HepG2 (cell line): Measurements from ENCODE around the gene ATP11A. TPM values are rescaled to one million over a fixed set of nuclear protein-coding genes. Genes with fewer than 3 reads are reported as not detected.

Experiments
- ATAC-seq: fragments of 200-7000 bp; cut with Tn5 transposase; 3 replicates; pipeline ENCODE4 v1.9.1; 2020; ENCODE audit warnings: mild to moderate bottlenecking, moderate library complexity
- BruUV-seq: library from RNA; stranded (reverse); fragments of 400-500 nt; replicated peaks from 2 replicates; lab custom pipeline; 2021; lab: Mats Ljungman, UMichigan
- CTCF ChIA-PET: fragments of 300-600 bp; formaldehyde crosslinking; extraction: SDS; loops from one replicate; lab custom pipeline; 2021; ENCODE audit warnings: low total read pairs, inconsistent platforms, low intra/inter-chr PET ratio; lab: Yijun Ruan, JAX
- POLR2A ChIA-PET: fragments of 350-600 bp; sonication (Branson Sonifier 250); formaldehyde crosslinking; loops from one replicate; lab custom pipeline; 2020; ENCODE audit warnings: antibody characterized with exemption, inconsistent platforms; lab: Yijun Ruan, JAX
- DNase-seq: peaks from one replicate; pipeline ENCODE4 v3.0.0-alpha.2; 2015; ENCODE audit warnings: low spot score
- FAIRE-seq: peaks from 3 replicates; lab custom pipeline; 2011; peaks lifted over from hg19 to GRCh38; lab: Jason Lieb, UNC
- H2AFZ ChIP-seq: one replicate; pipeline ENCODE4 v1.6.1; 2011; ENCODE audit warnings: low read length, inconsistent platforms
- H3K27ac ChIP-seq: fragments of 300-600 bp; 3 replicates; pipeline ENCODE4 v1.8.0; 2011; ENCODE audit warnings: mixed run types, mild to moderate bottlenecking, mixed read lengths, low read length, inconsistent platforms; ENCODE audit not compliant: insufficient read depth; ENCODE audit errors: extremely low read length
- H3K27me3 ChIP-seq, 2 experiments: fragments of 200-600 bp in 1 of 2; 2 replicates in 1 of 2; 3 replicates in 1 of 2; pipeline versions ENCODE4 v1.6.0 to v1.8.0; 2011; ENCODE audit warnings: low read length in 2 of 2, mild to moderate bottlenecking in 2 of 2, moderate library complexity in 2 of 2, inconsistent platforms in 1 of 2; ENCODE audit not compliant: insufficient read depth in 2 of 2, control insufficient read depth in 1 of 2
- H3K36me3 ChIP-seq, 2 experiments: fragments of 200-600 bp in 1 of 2; replicated peaks in 1 of 2; 2 replicates in 1 of 2; 3 replicates in 1 of 2; pipeline versions ENCODE4 v1.5.1 to v1.8.0; 2011; ENCODE audit warnings: low read length in 2 of 2, inconsistent platforms in 1 of 2; ENCODE audit not compliant: insufficient read depth in 2 of 2, control insufficient read depth in 1 of 2
- H3K4me1 ChIP-seq: 2 replicates; pipeline ENCODE4 v1.5.1; 2012; ENCODE audit warnings: low read length, inconsistent platforms; ENCODE audit not compliant: insufficient read depth
- H3K4me2 ChIP-seq: 2 replicates; pipeline ENCODE4 v1.6.0; 2011; ENCODE audit warnings: low read depth, low read length, inconsistent platforms
- H3K4me3 ChIP-seq, 3 experiments: fragments of 200-600 bp in 1 of 3; sonication (generic), shearing (Covaris generic) in 1 of 3; replicated peaks in 1 of 3; 2 replicates each; pipeline ENCODE4 v1.5.1; 2011 to 2016; ENCODE audit warnings: low read length in 3 of 3, inconsistent platforms in 2 of 3, low read depth in 2 of 3, mild to moderate bottlenecking in 2 of 3, control low read depth in 1 of 3, mixed read lengths in 1 of 3; ENCODE audit not compliant: insufficient read depth in 1 of 3
- H3K79me2 ChIP-seq: one replicate; pipeline ENCODE4 v1.6.1; 2011; ENCODE audit warnings: low read length, inconsistent platforms; ENCODE audit not compliant: insufficient read depth
- H3K9ac ChIP-seq: 2 replicates; pipeline ENCODE4 v1.6.0; 2011; ENCODE audit warnings: mild to moderate bottlenecking, low read depth, low read length, inconsistent platforms; ENCODE audit not compliant: insufficient read depth
- H3K9me3 ChIP-seq: 2 replicates; pipeline ENCODE4 v1.5.1; 2012; ENCODE audit warnings: mild to moderate bottlenecking, low read length
- H4K20me1 ChIP-seq: 2 replicates; pipeline ENCODE4 v1.6.0; 2011; ENCODE audit warnings: inconsistent platforms, mild to moderate bottlenecking, low read length, moderate library complexity; ENCODE audit not compliant: insufficient read depth
- HNF4A ChIP-seq: sonication (generic); formaldehyde crosslinking; IDR thresholded peaks from 2 replicates; pipeline ENCODE4 v1.4.0; 2020; ENCODE audit warnings: missing genetic modification reagents
- SIN3B ChIP-seq: fragments of 150-350 bp; IDR thresholded peaks from 2 replicates; pipeline ENCODE4 v1.6.1; 2014; ENCODE audit warnings: low read length
- ZBTB38 ChIP-seq: sonication (generic); formaldehyde crosslinking; IDR thresholded peaks from 2 replicates; pipeline ENCODE4 v1.5.1; 2020; ENCODE audit warnings: mild to moderate bottlenecking, missing genetic modification reagents
- ZFYVE20 ChIP-seq: sonication (generic); formaldehyde crosslinking; IDR thresholded peaks from 2 replicates; pipeline ENCODE4 v1.8.0; 2023; ENCODE audit warnings: low read depth, mild to moderate bottlenecking, moderate library complexity, missing genetic modification reagents, borderline replicate concordance
- ZNF501 ChIP-seq: sonication (generic); formaldehyde crosslinking; IDR thresholded peaks from 2 replicates; pipeline ENCODE4 v1.5.1; 2020; ENCODE audit warnings: mild to moderate bottlenecking, moderate library complexity, missing genetic modification reagents
- WGBS: methylation state at CpG from one replicate; pipeline ENCODE4 v1.1.6; 2017; ENCODE audit warnings: low lambda C conversion rate; 5-methylcytosine and 5-hydroxymethylcytosine counted together
- in situ Hi-C: cut with HindIII; loops from 2 replicates; pipeline ENCODE4 v1.10.0; 2017; ENCODE audit warnings: low pct_unique_long_range_greater_than_20kb; ENCODE audit not compliant: extremely low pct_ligation_motif_present
- intact Hi-C: fragments of 100-400 bp; cut with micrococcal nuclease; formaldehyde crosslinking; loops from one replicate; pipeline ENCODE4 v1.10.0; 2022; ENCODE audit not compliant: unreplicated experiment
- polyA plus RNA-seq, 8 experiments: library from polyadenylated mRNA; depleted of rRNA in 3 of 8; stranded (reverse) in 7 of 8; unstranded in 1 of 8; fragments of >200 nt; fragmentation: Illumina TruSeq in 4 of 8; extraction: Trizol in 4 of 8; gene quantifications; 2 replicates each; pipeline versions ENCODE4 v1.2.1 to v1.2.3, GENCODE V29; 2011 to 2016; ENCODE audit warnings: low read depth in 4 of 8, missing spikeins in 1 of 8, mixed read lengths in 1 of 8; ENCODE audit not compliant: insufficient read depth in 1 of 8
- total RNA-seq, 5 experiments: library from RNA; depleted of rRNA; stranded (reverse); fragments of >200 nt; fragmentation: Illumina TruSeq; extraction: Trizol; gene quantifications; 2 replicates each; pipeline ENCODE4 v1.2.3, GENCODE V29; 2016; ENCODE audit warnings: low read depth in 1 of 5
- TF ChIP-seq, protein P1 (sequence below): sonication (generic); formaldehyde crosslinking; conservative IDR thresholded peaks from 2 replicates; pipeline ENCODE4 v1.4.0; 2020; ENCODE audit warnings: mild to moderate bottlenecking, missing genetic modification reagents, moderate library complexity
- TF ChIP-seq, protein P2 (sequence below): sonication (generic); formaldehyde crosslinking; IDR thresholded peaks from 2 replicates; pipeline ENCODE4 v1.4.0; 2020; ENCODE audit warnings: missing genetic modification reagents
- TF ChIP-seq, protein P3 (sequence below): sonication (generic); formaldehyde crosslinking; IDR thresholded peaks from 2 replicates; pipeline ENCODE4 v1.4.0; 2020; ENCODE audit warnings: missing genetic modification reagents, mild to moderate bottlenecking, borderline replicate concordance

Gene ATP11A
- total and polyA plus RNA-seq, 2 of the 13 experiments (the other 11 are each of a cell fraction or from before 2014, with no cell fraction given): 18.4 to 20.1 TPM

DNA sequence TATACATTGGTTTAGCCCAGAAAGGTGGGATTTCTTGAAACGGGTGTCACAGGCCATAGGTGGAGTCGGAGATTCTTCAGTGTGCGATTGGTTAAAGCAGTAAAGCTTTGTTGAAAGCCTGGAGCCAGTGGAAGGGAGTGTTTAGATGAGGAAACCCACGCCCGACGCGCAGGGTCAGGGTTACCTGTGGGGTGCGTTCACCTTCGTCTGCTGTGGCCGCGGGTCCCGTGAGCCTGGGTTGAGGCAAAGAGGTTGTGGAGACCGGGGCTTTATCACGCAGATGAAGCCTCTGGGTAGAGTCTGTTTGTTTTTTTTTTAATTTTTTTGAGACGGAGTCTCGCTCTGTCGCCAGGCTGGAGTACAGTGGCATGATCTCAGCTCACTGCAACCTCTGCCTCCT is 30.4 kb downstream of the ATP11A start:
- 91% methylated on average over 17 of the region's 17 CpGs for WGBS
- intact Hi-C loops: loop anchor here (2.0 kb wide), 1 partner anchor 29 kb away; the partner anchor contains the start of gene ATP11A
- peaks cover 80% of the 10 kb centered on the region for H3K4me1 ChIP-seq
- ATAC-seq: no peak
- no TSS peak for BruUV-seq
- ChIA-PET CTCF (no interaction called here), POLR2A (interaction anchor here (0.7 to 2.2 kb wide), 5 partner anchors 9 to 37 kb away, joined by 3 to 14 read pairs (median 5); no protein-coding TSS in a partner anchor)
- H2AFZ ChIP-seq: no peak overlapping the region
- H3K4me3 ChIP-seq: peak overlapping the region in 1 of 3 experiments; percentile 67; a peak in 1 of 6 replicates
- peaks cover 77% of the 10 kb centered on the region for H3K79me2 ChIP-seq
- H3K4me2 ChIP-seq: peak overlapping the region; percentile 94
- H4K20me1 ChIP-seq: peaks cover 8% of the 10 kb centered on the region; the same call in 1 of the 2 replicates
- peak overlapping the region; percentile 90 for H3K27ac ChIP-seq
- TF ChIP-seq, protein P1, sequence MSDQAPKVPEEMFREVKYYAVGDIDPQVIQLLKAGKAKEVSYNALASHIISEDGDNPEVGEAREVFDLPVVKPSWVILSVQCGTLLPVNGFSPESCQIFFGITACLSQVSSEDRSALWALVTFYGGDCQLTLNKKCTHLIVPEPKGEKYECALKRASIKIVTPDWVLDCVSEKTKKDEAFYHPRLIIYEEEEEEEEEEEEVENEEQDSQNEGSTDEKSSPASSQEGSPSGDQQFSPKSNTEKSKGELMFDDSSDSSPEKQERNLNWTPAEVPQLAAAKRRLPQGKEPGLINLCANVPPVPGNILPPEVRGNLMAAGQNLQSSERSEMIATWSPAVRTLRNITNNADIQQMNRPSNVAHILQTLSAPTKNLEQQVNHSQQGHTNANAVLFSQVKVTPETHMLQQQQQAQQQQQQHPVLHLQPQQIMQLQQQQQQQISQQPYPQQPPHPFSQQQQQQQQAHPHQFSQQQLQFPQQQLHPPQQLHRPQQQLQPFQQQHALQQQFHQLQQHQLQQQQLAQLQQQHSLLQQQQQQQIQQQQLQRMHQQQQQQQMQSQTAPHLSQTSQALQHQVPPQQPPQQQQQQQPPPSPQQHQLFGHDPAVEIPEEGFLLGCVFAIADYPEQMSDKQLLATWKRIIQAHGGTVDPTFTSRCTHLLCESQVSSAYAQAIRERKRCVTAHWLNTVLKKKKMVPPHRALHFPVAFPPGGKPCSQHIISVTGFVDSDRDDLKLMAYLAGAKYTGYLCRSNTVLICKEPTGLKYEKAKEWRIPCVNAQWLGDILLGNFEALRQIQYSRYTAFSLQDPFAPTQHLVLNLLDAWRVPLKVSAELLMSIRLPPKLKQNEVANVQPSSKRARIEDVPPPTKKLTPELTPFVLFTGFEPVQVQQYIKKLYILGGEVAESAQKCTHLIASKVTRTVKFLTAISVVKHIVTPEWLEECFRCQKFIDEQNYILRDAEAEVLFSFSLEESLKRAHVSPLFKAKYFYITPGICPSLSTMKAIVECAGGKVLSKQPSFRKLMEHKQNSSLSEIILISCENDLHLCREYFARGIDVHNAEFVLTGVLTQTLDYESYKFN (CRISPR knock-in tag): no peak
- no peak for TF ChIP-seq HNF4A
- TF ChIP-seq, protein P2, sequence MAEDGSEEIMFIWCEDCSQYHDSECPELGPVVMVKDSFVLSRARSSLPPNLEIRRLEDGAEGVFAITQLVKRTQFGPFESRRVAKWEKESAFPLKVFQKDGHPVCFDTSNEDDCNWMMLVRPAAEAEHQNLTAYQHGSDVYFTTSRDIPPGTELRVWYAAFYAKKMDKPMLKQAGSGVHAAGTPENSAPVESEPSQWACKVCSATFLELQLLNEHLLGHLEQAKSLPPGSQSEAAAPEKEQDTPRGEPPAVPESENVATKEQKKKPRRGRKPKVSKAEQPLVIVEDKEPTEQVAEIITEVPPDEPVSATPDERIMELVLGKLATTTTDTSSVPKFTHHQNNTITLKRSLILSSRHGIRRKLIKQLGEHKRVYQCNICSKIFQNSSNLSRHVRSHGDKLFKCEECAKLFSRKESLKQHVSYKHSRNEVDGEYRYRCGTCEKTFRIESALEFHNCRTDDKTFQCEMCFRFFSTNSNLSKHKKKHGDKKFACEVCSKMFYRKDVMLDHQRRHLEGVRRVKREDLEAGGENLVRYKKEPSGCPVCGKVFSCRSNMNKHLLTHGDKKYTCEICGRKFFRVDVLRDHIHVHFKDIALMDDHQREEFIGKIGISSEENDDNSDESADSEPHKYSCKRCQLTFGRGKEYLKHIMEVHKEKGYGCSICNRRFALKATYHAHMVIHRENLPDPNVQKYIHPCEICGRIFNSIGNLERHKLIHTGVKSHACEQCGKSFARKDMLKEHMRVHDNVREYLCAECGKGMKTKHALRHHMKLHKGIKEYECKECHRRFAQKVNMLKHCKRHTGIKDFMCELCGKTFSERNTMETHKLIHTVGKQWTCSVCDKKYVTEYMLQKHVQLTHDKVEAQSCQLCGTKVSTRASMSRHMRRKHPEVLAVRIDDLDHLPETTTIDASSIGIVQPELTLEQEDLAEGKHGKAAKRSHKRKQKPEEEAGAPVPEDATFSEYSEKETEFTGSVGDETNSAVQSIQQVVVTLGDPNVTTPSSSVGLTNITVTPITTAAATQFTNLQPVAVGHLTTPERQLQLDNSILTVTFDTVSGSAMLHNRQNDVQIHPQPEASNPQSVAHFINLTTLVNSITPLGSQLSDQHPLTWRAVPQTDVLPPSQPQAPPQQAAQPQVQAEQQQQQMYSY (CRISPR knock-in tag): 0 out of 2 replicates have a peak, but pooled peaks have one; percentile 41
- peak; percentile 83 for TF ChIP-seq ZBTB38 (CRISPR knock-in tag)
- no peak for TF ChIP-seq ZFYVE20 (CRISPR knock-in tag)
- no peak for TF ChIP-seq SIN3B
- TF ChIP-seq, protein P3, sequence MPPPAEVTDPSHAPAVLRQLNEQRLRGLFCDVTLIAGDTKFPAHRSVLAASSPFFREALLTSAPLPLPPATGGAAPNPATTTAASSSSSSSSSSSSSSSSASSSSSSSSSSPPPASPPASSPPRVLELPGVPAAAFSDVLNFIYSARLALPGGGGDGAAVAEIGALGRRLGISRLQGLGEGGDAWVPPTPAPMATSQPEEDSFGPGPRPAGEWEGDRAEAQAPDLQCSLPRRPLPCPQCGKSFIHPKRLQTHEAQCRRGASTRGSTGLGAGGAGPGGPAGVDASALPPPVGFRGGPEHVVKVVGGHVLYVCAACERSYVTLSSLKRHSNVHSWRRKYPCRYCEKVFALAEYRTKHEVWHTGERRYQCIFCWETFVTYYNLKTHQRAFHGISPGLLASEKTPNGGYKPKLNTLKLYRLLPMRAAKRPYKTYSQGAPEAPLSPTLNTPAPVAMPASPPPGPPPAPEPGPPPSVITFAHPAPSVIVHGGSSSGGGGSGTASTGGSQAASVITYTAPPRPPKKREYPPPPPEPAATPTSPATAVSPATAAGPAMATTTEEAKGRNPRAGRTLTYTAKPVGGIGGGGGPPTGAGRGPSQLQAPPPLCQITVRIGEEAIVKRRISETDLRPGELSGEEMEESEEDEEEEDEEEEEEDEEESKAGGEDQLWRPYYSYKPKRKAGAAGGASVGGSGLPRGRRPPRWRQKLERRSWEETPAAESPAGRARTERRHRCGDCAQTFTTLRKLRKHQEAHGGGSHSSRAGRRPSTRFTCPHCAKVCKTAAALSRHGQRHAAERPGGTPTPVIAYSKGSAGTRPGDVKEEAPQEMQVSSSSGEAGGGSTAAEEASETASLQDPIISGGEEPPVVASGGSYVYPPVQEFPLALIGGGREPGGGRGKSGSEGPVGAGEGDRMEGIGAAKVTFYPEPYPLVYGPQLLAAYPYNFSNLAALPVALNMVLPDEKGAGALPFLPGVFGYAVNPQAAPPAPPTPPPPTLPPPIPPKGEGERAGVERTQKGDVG (CRISPR knock-in tag): no peak
- no peak for TF ChIP-seq ZNF501
- H3K36me3 ChIP-seq: peaks cover 0 to 25% of the 10 kb centered on the region in 2 experiments; a peak in 3 of 5 replicates
- no peaks in the 10 kb centered on the region for H3K27me3 ChIP-seq
- no peaks in the 10 kb centered on the region for H3K9me3 ChIP-seq
- in situ Hi-C loops: no loop called here
- no peak for DNase-seq
- FAIRE-seq: no peak
- H3K9ac ChIP-seq: peak overlapping the region; percentile 81
